GM12874 (cell line): ENCODE data around the gene SLCO3A1.

Experiments
- TF ChIP-seq, protein P1 (sequence below): IDR thresholded peaks from 2 replicates; pipeline ENCODE4 v1.5.1; 2011; ENCODE audit warnings: low read depth, mild to moderate bottlenecking, control low read depth, low read length, moderate library complexity; ENCODE audit not compliant: insufficient read depth

The SLCO3A1 gene

DNA sequence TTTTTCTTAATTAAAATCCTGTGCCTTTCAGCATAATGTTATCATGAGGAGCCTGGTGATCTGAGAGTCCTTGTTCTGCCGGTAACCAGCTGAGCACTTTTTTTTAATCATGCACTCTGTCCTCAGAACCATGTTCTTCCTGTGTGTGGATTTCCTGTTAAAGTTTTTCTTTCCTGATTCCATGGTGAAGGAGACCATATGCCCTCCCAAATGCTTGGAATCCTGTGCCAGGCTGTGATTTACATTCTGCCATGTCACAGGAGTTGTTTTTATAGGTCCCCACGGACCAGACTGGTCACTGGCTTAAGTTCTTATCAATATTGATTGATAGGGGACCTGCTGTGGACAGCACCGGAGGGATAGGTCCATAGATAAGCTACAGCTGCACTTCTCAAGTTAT is 257.8 kb downstream of the SLCO3A1 start:
- TF ChIP-seq, protein P1, sequence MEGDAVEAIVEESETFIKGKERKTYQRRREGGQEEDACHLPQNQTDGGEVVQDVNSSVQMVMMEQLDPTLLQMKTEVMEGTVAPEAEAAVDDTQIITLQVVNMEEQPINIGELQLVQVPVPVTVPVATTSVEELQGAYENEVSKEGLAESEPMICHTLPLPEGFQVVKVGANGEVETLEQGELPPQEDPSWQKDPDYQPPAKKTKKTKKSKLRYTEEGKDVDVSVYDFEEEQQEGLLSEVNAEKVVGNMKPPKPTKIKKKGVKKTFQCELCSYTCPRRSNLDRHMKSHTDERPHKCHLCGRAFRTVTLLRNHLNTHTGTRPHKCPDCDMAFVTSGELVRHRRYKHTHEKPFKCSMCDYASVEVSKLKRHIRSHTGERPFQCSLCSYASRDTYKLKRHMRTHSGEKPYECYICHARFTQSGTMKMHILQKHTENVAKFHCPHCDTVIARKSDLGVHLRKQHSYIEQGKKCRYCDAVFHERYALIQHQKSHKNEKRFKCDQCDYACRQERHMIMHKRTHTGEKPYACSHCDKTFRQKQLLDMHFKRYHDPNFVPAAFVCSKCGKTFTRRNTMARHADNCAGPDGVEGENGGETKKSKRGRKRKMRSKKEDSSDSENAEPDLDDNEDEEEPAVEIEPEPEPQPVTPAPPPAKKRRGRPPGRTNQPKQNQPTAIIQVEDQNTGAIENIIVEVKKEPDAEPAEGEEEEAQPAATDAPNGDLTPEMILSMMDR = no peak

DNA sequence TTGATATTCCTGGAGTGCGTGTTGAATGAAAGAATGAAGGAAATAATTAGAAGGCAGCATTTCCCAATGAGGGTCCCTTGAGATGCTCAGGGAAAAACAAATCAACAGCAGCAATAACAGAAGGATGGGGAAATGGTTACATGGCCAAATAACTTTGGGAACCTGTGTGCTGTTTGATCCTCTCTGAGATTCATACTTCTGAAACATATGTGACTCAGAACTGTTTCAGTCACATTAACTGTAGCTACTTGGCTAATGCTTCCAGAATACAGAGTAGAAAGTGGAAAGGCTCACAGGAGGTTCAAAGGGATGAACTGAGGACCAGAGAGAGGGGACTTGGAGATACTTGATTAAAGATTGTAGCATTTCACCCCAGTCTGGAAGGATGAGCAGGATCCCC is 258.2 kb downstream of the SLCO3A1 start:
- TF ChIP-seq, protein P1 = no peak

DNA sequence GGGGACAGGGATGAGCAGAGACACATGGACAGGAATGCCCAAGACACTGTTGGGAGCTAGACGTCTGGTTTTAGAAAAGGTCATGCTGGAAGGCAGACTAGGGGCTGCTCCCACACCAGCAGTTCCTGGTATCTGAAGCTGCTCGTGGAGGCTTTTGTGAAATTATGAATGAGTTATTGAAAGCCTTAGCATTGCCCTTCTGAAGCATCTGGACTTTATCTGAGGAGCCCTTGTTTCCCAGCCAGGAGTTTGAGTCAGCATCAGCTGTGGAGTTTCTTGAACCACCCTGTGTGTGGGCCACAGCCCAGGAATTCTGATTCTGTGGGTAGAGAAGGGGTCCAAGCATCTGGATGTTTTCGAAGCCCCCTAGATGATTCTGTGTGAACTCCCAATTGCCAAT is 258.7 kb downstream of the SLCO3A1 start:
- TF ChIP-seq, protein P1 = no peak

DNA sequence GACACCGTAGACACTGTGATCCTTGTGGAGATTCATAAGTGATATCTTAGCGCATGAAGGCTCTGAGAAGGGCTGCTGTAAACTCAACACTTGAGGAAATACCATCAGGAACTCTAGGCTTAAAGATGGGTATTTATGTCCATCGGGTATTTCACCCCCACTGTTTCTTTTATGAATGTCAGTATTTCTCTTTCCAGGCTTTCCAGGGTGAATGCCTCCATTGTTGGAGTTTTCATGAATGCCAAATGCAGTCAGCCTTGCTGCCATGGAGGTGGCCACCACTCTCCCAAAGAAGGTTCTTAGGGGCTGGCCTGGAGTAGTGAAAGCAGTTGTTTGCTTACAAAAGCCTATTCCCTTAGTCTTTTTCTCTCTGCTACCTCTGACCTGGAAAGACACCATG is 259.2 kb downstream of the SLCO3A1 start:
- TF ChIP-seq, protein P1 = no peak

DNA sequence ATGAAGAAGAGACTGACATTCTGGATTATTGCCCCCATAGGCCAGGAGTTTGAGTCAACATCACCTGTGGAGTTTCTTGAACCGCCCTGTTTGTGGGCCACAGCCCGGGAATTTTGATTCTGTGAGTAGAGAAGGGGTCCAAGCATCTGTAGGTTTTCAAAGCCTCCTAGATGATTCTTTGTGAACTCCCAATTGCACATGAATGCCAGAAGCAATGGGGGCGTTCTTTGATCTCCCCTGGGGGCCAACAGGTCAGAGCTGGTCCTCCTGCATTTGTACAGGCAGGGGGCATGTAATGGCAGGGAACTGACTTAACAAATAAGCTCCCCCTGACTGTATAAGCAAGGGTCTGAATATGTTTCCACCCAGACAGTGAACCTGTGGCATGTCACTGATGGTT is 260.3 kb downstream of the SLCO3A1 start:
- TF ChIP-seq, protein P1 = no peak

DNA sequence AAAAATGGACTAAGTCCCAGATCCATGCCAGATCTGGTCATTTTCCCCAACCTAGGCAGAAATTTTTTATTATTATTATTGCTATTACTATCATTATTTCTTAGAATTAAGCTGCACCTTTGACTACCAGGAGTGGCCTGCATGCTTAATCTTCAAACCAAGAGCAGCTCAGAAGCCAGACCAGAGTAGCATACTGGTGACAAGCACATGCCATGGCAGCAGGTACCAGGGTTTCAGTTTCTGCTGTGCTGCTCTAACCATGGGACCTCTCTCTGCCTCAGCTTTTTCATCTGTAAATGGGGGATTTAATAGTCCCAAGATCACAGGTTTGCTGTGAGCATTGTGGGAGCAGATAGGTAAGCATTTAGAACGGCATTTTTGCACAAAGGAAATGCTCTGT is 262.3 kb downstream of the SLCO3A1 start:
- TF ChIP-seq, protein P1 = no peak

DNA sequence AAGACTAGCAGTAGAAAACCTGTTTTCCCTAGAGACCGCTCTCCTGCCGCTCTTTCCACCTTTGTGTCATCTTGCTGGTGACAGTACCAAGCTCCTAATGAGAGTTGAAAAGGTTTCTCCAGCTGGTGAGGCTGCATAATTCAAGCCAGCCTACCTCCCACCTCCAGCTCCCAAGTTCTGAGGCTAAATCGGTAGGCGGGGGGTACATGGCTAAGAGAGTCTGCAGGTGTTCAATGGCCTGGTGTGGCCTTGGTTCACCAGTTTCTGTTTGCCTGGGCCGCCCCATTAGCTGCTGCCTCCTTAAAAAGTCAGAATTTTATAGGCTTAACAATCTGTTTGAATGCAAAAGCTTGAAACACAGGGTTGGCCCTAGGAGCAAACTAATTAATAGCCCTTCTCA is 262.8 kb downstream of the SLCO3A1 start:
- TF ChIP-seq, protein P1 = no peak

DNA sequence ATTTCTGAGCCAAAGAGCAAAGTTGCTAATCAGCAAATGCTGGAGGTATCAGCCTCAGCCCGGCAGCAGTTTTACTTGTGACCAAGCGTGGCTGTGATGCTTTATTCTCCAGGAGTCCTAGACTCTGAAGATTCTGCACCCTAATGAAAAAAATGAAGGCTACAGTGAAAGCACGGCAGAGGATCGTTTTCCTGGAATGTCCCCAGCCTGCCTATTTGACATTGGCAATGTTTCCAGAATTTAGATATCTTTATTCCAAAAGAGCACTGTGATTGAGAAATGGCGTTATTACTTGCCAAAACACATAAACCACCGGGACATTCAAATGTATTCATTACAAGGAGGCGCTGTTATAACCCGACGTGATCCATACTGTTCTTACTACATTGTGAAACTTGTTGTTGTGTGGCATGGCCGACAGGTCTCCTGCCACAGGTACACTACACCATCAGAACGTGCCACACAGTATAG is 263.8 kb downstream of the SLCO3A1 start:
- TF ChIP-seq, protein P1 = no peak
